ENCODE data around the gene NEK6.

- TF ChIP-seq CTCF (IDR thresholded peaks at IDR 0.05; ENCODE audit: control extremely low read depth in 1 of 3, insufficient read depth in 1 of 3, low read depth in 1 of 3, low read length in 3 of 3) (no peak), TAF1 (IDR thresholded peaks at IDR 0.05; ENCODE audit: low read depth, low read length) (no peak), KDM1A (IDR thresholded peaks at IDR 0.05; ENCODE audit: borderline replicate concordance, low read length) (no peak)
- TF ChIP-seq, protein P1, sequence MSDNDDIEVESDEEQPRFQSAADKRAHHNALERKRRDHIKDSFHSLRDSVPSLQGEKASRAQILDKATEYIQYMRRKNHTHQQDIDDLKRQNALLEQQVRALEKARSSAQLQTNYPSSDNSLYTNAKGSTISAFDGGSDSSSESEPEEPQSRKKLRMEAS (IDR thresholded peaks at IDR 0.05) = no peak
Measured at GRCh38 chr9:124358631-124359030, 100.9 kb downstream of the NEK6 start.

Data from H1 (cell line).